HUES64 (cell line): ENCODE results near the gene LAMB4.

Experiments used
- H3K27ac ChIP-seq: 2 replicates; pipeline ENCODE4 v1.7.0; 2013; ENCODE audit warnings: low read depth, low read length, inconsistent platforms
- H3K27me3 ChIP-seq: 2 replicates; pipeline ENCODE4 v1.6.1; 2013; ENCODE audit warnings: mild to moderate bottlenecking, low read length; ENCODE audit not compliant: insufficient read depth
- H3K36me3 ChIP-seq: 2 replicates; pipeline ENCODE4 v1.6.1; 2013; ENCODE audit warnings: mild to moderate bottlenecking, low read length; ENCODE audit not compliant: insufficient read depth
- H3K4me1 ChIP-seq: 2 replicates; pipeline ENCODE4 v1.6.1; 2013; ENCODE audit warnings: mild to moderate bottlenecking, low read length, moderate library complexity; ENCODE audit not compliant: insufficient read depth
- H3K4me3 ChIP-seq: 2 replicates; pipeline ENCODE4 v1.5.1; 2013; ENCODE audit warnings: mild to moderate bottlenecking, low read length, moderate library complexity
- H3K9ac ChIP-seq: 2 replicates; pipeline ENCODE4 v1.6.1; 2013; ENCODE audit warnings: mild to moderate bottlenecking, low read depth, low read length
- H3K9me3 ChIP-seq: 2 replicates; pipeline ENCODE4 v1.6.1; 2013; ENCODE audit warnings: low read depth, low read length; ENCODE audit not compliant: insufficient read depth
- WGBS: fragments of 150-250, 120-280 bp; methylation state at CpG from one replicate; pipeline ENCODE4 v1.1.7; 2013; ENCODE audit warnings: missing lambda C conversion rate; 5-methylcytosine and 5-hydroxymethylcytosine counted together

The LAMB4 gene

DNA sequence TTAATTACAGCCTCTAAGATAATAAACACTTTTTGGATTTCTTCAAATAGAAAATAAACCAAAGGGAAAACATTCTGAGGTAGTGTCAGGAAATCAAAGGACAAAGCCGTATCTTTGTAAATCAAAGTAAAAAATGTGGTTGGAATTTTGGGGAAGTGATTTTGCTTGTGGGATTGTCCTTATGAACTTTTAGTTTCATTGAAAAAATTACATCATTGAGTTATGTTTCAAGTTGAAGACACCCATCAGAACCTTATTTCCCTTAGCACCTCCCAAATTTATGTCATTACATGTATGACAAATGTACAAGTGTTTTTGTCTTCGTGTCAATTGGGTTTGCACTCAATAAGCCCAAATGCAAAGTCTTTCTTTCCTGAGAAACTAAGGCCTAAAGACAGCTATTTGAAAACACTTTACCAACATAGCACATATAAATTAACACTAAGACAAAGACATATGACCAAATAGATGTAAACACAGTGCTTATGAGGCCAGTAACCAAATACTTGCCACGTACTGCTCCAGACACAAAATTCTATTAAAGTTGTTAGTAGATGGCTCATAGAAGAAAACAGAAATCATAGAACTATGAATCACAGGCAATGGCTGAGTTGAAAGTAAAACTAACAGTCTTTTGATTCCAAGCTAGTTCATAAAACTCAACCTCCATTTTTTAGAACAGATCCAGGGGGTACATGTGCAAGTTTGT lies 26.9 kb upstream of the LAMB4 start:
- Histone ChIP-seq H3K27ac (no peak overlapping the region), H3K4me1 (no peaks in the 10 kb centered on the region), H3K4me3 (no peak overlapping the region), H3K9ac (no peak overlapping the region), H3K36me3 (no peaks in the 10 kb centered on the region), H3K27me3 (no peaks in the 10 kb centered on the region), H3K9me3 (no peaks in the 10 kb centered on the region)
- 92% methylated on average over 3 of the region's 3 CpGs for WGBS

DNA sequence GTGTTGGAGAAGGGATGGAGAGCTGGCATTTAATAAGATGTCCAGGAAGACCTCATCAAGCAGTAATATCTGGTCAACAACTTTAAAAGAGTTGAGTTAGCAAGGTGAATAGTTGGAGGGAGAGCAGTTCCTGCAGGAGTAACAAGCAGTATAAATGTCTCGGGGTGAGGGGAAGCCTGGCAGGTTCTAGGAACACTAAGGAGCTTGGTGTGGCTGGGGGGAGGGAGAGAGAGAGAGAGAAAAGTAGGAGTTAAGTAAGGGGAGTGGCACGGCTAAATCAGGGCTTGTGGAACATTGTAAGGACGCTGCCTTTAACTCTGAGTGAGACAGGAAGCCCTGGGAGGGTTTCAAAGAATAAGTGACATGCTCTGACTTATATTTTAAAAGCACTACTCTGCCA lies 22.0 kb upstream of the LAMB4 start:
- Histone ChIP-seq H3K4me1 (no peaks in the 10 kb centered on the region), H3K36me3 (no peaks in the 10 kb centered on the region), H3K27me3 (no peaks in the 10 kb centered on the region), H3K27ac (no peak overlapping the region), H3K9ac (no peak overlapping the region), H3K9me3 (no peaks in the 10 kb centered on the region), H3K4me3 (no peak overlapping the region)
- 39% methylated on average over 3 of the region's 3 CpGs for WGBS

DNA sequence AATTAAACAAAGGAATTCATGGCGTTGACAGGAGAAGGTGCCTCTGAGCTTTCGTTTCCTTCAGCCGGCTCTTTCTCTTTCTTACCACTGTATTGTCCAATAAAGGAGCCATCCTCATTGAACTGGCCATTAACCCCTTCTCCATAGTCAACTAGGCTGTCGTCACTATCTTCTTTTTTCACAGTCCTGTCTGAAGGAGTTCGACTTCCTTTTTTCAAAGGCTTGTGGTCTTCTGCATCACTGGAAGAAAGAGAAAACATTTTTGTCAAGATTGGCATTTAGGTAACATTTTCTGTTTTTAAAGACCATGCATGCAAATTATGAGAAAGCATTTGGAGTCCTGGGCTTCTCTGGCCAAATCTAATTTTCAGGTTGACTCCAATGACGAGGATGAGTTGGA lies 19.7 kb upstream of the LAMB4 start:
- Histone ChIP-seq H3K27ac (no peak overlapping the region), H3K9me3 (no peaks in the 10 kb centered on the region), H3K4me1 (no peaks in the 10 kb centered on the region), H3K27me3 (no peaks in the 10 kb centered on the region), H3K9ac (no peak overlapping the region), H3K36me3 (no peaks in the 10 kb centered on the region), H3K4me3 (no peak overlapping the region)
- WGBS: 91% methylated on average over 6 of the region's 6 CpGs

DNA sequence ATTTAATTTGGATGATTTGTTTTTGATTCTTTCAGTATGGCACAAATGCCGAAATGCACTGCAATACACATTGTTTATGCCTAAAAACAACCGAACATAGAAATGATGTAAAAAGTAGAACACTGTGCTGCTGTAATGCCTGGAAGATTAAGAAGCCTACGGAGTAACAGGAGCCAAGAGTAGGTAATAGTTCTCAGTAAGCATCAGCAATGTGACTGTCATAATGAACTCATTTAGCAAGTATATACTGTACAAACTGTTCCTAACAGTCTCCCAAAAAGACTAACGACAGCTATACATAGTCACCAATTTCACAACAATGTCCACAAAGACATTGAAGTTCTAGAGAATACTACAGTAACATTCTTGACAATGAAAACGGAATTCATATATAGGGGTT lies 19.0 kb upstream of the LAMB4 start:
- Histone ChIP-seq H3K9ac (no peak overlapping the region), H3K4me1 (no peaks in the 10 kb centered on the region), H3K36me3 (no peaks in the 10 kb centered on the region), H3K27ac (no peak overlapping the region), H3K4me3 (no peak overlapping the region), H3K9me3 (no peaks in the 10 kb centered on the region), H3K27me3 (no peaks in the 10 kb centered on the region)
- 93% methylated on average over 5 of the region's 5 CpGs for WGBS

DNA sequence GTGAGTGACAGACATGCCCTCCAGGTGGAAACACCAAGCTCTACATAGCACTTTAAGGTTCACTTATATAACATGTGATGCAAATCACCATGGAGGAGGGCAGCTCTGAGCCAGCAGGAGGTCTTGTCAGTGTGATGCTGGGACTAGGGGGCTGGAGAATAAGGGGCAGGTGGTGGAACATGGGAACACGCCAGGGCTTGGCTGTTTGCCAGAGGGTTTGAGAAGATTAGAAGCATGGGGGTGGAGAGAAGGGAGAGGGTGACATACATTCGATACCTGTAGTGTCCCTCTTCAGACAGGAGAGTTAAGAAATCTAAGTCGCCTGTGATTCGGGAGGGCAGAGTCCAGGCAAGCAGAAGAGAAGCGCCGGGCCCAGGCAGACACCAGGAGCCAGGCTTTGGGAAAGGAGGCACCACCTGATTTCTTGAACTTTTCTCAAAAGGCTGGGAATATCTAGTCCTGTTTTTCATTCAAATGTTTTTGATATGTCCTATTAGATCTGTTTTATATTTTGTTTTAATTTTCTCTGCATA lies 16.9 kb upstream of the LAMB4 start:
- H3K9ac ChIP-seq: no peak overlapping the region
- no peaks in the 10 kb centered on the region for H3K36me3 ChIP-seq
- no peak overlapping the region for H3K27ac ChIP-seq
- no peaks in the 10 kb centered on the region for H3K27me3 ChIP-seq
- H3K4me1 ChIP-seq: no peaks in the 10 kb centered on the region
- H3K9me3 ChIP-seq: no peaks in the 10 kb centered on the region
- 91% methylated on average over 6 of the region's 6 CpGs for WGBS
- H3K4me3 ChIP-seq: no peak overlapping the region

DNA sequence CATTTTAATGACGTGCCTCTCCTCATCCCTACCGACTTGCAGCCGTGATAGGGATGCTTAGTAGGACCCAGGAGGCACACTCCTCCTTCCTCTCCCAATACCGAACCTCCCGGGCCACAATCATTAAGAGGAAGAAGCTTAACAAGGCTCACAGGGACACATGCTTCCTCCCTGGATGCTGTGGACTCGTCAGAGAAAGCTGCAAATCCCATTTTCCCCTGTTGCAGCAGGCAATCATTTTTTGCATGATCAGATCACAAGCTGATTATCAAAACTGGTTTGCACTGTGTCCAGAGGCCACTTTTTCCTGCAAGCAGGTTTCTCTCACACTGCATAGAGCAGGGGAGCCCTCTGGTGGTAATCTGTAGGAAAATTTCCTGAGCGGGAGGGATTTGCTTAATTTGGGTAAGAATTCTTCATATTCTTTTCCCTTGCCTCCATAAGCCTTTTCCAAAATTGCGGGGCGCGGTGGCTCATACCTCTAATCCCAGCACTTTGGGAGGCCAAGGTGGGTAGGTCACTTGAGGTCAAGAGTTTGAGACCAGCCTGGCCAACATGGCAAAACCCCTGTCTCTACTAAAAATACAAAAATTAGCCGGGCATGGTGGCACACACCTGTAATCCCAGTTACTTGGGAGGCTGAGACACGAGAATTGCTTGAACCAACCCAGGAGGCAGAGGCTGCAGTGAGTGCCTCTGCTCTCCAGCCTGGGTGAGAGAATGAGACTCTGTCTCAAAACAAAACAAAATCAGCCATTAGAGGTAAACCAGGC lies 16.1 kb upstream of the LAMB4 start:
- H3K27me3 ChIP-seq: no peaks in the 10 kb centered on the region
- H3K4me3 ChIP-seq: peak overlapping the region; percentile 59
- WGBS: 24% methylated on average over 11 of the region's 12 CpGs
- H3K4me1 ChIP-seq: no peaks in the 10 kb centered on the region
- no peak overlapping the region for H3K27ac ChIP-seq
- H3K36me3 ChIP-seq: no peaks in the 10 kb centered on the region
- peak overlapping the region; percentile 30; the same call in 1 of the 2 replicates for H3K9ac ChIP-seq
- no peaks in the 10 kb centered on the region for H3K9me3 ChIP-seq

DNA sequence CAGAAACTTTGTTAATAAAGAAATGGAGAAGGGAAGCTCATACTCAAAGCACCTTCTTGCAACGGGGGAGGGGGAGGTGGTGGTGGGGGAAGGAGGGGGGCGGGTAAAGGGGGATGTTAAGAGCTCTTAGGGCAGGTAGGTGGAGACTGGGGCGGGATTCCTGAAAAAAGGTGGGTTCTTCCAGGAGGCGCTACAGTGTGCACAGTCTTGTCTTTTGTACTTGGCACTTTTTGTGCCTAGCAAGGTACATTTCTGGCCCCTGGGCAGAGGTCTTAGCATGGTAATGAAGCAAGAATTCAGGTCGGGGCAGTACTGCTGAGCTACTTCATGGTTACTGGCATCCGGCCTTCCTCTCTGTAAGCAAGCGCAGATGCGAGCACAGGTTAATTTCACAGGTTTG lies 15.2 kb upstream of the LAMB4 start:
- H3K9ac ChIP-seq: no peak overlapping the region
- no peaks in the 10 kb centered on the region for H3K27me3 ChIP-seq
- H3K27ac ChIP-seq: no peak overlapping the region
- WGBS: 67% methylated on average over 8 of the region's 8 CpGs
- no peaks in the 10 kb centered on the region for H3K4me1 ChIP-seq
- H3K9me3 ChIP-seq: no peaks in the 10 kb centered on the region
- peak overlapping the region; percentile 59; the same call in 1 of the 2 replicates for H3K4me3 ChIP-seq
- H3K36me3 ChIP-seq: no peaks in the 10 kb centered on the region

DNA sequence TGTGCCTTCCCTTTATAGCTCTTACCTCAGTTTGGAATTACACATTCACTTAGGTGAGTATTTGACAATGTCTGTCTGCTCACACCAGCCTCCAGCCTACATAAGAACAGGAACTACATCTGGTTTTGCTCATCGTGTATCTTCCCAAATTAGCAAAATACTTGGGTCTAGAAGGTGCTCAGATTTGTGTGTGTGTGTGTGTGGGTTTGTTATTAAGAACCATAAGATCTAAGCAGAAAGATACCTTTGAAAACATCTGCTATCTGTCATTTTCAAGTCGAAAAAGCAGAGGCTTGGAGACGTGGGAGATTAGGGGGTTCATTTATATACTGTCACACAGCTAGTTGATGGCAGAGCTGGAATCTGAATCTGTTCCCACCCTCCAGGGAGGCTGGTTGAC lies 14.8 kb upstream of the LAMB4 start:
- H3K9me3 ChIP-seq: no peaks in the 10 kb centered on the region
- no peak overlapping the region for H3K27ac ChIP-seq
- no peaks in the 10 kb centered on the region for H3K4me1 ChIP-seq
- WGBS: 89% methylated on average over 3 of the region's 3 CpGs
- no peaks in the 10 kb centered on the region for H3K27me3 ChIP-seq
- no peak overlapping the region for H3K4me3 ChIP-seq
- no peaks in the 10 kb centered on the region for H3K36me3 ChIP-seq
- no peak overlapping the region for H3K9ac ChIP-seq

DNA sequence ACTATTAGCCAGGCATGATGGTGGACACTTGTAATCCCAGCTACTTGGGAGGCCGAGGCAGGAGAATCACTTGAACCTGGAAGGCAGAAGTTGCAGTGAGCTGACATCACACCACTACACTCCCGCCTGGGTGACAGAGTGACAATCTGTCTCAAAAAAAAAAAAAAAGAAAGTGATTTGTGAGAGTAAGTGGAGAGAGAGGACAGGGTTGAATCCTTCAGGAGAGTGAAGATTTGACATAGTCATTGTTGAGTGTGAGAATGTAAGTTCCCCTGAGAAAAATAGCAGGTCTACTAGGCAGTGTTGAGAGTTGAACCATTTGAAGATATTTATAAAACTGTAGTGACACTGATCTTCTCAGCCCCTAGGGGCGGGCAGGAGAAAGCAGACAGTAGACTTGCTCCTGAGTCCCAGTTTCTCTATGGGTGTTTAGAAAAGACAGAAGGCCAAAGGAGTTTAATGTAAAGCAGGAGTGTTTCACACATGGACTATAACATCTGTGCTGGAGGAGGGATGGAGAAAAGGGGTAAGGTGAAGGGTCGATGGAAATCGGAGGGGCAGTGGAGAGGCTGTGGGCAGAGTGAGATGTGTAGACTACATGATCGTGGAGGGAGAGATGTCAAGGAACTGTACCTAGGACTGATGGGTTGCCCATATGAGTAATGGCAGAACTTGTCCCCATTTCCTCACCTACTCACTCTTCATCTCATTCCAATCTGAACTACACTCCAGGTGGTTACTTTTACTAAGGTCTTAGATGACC lies 13.7 kb upstream of the LAMB4 start:
- Histone ChIP-seq H3K27me3 (no peaks in the 10 kb centered on the region), H3K9me3 (no peaks in the 10 kb centered on the region), H3K4me3 (no peak overlapping the region), H3K9ac (no peak overlapping the region), H3K4me1 (no peaks in the 10 kb centered on the region), H3K27ac (no peak overlapping the region), H3K36me3 (no peaks in the 10 kb centered on the region)
- whole genome bisulfite sequencing: 94% methylated on average over 6 of the region's 6 CpGs

DNA sequence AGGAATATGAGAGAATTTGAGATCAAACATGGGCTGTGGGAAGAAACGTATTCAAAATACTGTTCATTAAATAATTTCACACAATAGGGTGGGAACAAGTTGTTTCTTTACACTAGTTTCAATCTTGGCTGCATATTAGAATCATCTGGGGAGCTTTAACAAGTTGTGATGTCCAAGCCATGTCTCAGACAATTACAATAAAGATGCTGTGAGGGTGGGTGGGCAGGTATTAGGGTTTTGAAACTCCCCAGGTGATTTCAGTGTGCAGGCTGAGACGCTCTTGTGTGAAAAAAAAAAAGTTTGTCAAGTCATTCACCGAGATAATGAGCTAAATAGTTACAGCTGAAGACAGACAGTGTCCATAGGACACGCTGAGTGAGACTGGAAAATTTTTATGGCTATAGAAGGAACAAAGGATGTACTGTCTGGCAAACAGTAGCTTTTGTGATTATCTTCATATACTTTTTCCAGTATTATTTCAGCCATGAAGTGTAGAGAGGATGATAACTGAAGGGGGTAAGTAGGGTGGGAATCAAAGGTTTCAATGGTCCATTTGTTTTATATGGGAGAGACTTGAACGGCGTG lies 12.6 kb upstream of the LAMB4 start:
- Histone ChIP-seq H3K36me3 (no peaks in the 10 kb centered on the region), H3K4me1 (no peaks in the 10 kb centered on the region), H3K9me3 (no peaks in the 10 kb centered on the region), H3K4me3 (no peak overlapping the region), H3K27ac (no peak overlapping the region), H3K9ac (no peak overlapping the region), H3K27me3 (no peaks in the 10 kb centered on the region)
- 90% methylated on average over 5 of the region's 6 CpGs for WGBS

DNA sequence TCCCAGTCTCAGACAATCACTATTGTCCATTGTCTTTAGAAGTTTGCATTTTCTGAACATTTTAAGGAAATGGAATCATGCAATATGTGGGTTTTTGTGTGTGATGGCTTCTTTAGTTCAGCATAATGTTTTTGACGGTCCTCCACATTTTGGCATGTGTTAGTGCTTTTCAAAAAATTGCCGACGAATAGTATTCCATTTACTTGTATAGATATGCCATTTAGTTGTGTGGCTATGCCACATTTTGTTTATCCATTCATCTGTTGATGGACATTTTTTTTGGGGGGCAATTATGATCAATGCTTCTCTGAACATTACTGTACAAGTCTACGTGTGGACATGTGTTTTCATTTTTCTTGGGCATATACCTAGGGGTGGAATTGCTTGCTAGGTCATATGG lies 12.0 kb upstream of the LAMB4 start:
- Histone ChIP-seq H3K9me3 (no peaks in the 10 kb centered on the region), H3K4me1 (no peaks in the 10 kb centered on the region), H3K9ac (no peak overlapping the region), H3K27ac (no peak overlapping the region), H3K4me3 (no peak overlapping the region), H3K27me3 (no peaks in the 10 kb centered on the region), H3K36me3 (no peaks in the 10 kb centered on the region)
- WGBS: 98% methylated on average over 4 of the region's 4 CpGs
